Measurements from ENCODE around the gene ZNF777.
"Not testable (repeated sequence)": the region's sequence is repeated elsewhere in the genome, so short reads cannot be mapped to it uniquely, and the experiment has no call there.

ZNF777 gene

DNA sequence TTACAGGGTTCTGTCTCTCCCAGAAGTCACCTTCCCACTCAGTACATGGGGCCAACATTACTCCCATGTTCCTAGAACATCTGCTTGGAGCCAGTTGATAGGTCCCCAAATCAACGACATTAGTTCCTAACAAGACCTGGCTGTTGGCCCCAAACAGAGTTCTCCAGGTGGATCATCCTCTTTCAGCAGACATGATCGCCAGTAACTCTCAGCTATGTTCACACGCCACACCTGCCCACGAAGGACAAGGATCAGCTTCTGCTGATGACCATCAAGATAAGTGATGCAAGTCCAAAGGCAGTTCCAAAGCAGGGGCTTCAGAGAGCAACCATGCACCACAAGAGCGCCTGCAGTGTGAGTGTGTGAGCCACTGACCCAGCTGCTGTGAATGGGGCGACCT is 11.0 kb downstream of the ZNF777 start:
- no peak for DNase-seq

DNA sequence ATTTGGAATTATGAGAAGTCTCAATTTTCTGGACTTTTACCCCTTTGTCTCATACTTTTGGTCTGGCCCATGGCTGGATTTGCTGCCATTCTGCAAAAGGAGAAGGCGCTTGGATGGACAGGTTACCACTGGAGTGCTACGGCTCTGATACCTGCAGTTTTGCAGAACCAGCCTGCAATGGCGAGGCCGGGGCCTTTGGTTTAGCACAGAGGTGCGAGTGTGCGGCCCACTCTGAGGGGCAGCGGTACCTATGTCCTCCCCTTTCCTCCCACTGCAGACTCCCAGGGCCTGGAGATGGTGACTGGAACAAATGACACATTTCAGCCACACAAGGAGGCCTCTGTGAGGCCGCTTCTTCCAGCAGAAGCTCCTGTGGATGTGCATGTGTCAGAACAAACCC is 11.9 kb downstream of the ZNF777 start:
- DNase-seq = no peak

DNA sequence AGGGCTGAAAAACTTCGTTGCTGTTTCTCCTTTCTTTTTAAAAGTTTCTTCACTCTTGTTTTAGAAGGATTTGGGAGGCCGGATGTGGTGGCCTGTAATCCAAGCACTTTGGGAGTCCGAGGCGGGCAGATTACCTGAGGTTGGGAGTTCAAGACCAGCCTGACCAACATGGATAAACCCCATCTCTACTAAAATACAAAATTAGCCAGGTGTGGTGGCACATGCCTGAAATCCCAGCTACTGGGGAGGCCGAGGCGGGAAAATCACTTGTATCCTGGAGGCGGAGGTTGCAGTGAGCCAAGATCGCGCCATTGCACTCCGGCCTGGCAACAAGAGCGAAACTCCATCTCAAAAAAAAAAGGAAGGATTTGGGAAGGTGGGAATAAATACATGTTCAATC is 14.8 kb downstream of the ZNF777 start:
- DNase-seq = not testable (repeated sequence)

DNA sequence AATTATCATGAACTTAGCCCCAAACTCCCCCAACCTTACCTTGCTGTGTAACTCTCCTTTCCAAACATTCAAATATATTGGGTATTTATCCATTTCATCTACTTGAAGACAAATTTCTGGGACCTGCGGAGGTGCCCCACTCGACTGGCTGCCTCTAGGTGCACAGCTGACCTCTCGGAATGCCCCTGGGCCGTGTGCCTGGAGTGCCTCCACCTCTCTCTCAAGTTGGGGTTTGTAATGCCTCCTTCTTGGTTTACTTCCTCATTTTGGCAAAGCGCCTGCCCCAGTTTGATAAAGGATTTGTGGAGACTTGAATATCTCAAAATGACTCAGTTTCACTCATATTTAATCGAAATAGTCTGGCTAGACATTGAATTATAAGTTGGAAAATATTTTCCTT is 16.6 kb downstream of the ZNF777 start:
- no peak for DNase-seq

DNA sequence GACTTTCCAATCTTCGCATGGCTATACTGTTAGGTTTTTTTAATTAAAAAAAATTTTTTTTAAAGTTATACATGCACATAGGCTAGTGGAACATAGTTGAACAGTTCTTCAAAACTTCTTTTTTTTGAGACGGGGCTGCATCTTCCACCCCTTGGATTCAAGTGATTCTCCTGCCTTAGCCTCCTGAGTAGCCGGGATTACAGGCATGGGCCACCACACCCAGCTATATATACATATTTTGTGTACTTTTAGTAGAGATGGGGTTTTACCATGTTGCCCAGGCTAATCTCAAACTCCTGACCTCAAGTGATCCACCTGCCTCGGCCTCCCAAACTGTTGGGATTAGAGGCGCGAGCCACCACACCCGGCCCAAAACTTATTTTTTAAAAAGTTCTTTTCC is 17.3 kb downstream of the ZNF777 start:
- DNase-seq = no peak

DNA sequence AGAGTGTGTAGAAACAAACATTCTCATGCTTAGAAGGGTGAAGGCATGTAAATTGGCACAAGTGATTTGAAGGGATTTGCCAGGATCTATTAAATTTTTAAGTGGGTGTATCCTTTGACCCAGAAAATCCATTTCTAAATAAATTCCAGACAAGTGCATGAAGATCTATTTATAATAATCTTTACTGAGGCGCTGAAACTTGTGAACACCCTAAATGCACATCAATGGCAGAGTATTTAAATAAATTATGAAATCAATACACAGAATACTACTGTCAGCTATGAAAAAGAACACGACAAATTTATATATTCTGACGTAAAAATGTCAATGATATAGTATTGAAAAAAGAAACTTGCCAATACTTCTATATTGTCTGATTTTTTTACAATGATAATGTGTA is 17.9 kb downstream of the ZNF777 start:
- DNase-seq = no peak

DNA sequence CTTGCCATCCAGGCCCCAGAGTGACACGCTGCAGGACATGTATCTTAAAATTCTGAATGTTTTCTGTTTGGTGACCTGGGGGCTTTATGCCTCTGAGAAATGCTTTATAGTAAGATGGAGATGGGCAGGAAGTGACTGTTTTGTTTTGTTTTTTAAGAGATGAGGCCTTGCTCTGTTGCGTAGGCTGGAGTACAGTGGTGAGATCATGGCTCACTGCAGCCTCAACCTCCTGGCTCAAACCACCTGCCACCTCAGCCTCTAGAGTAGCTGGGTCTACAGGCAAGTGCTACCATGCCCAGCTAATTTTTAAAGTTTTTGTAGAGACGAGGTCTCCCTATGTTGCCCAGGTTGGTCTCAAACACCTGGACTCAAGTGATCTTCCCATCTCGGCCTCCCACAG is 20.6 kb downstream of the ZNF777 start:
- DNase-seq = no peak

DNA sequence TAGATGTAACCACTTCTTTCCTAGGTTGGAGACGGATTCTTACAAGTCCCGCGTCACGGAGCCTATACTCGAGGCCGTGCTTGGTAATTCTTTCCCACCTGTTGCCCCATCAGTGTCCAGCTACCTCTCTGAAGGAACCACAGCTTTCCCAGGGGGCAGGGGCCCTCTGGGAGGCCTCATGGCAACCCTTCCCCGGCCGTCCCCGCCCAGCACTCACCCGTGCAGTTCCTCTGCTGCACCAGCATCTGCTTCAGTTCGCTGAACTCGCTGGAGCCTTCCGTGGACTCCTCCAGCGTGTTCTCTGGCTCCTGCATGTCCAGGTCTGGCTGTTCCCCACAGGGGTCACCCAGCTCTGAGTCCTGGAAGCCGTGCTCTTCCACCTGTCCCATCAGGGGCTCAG is 24.5 kb downstream of the ZNF777 start:
- DNase-seq = no peak

DNA sequence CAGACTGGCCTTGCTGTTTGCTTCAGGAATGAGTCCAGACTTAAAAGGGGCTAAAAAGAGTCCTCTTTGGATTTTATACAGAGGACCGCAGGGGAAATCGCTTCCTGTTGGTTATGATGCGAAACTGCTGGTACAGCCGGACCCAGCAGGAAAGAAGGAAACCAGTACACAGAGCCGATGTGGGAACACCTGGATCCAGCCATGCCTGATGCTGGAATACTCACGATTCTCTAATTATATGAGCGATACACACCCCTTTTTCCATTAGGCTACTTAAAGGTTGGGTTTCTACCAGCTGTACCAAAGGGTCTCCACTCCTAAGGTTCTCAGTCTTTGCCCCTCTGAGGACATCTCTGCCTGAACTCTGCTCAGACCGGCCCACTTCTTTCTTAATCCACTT is 27.7 kb downstream of the ZNF777 start:
- DNase-seq = no peak

DNA sequence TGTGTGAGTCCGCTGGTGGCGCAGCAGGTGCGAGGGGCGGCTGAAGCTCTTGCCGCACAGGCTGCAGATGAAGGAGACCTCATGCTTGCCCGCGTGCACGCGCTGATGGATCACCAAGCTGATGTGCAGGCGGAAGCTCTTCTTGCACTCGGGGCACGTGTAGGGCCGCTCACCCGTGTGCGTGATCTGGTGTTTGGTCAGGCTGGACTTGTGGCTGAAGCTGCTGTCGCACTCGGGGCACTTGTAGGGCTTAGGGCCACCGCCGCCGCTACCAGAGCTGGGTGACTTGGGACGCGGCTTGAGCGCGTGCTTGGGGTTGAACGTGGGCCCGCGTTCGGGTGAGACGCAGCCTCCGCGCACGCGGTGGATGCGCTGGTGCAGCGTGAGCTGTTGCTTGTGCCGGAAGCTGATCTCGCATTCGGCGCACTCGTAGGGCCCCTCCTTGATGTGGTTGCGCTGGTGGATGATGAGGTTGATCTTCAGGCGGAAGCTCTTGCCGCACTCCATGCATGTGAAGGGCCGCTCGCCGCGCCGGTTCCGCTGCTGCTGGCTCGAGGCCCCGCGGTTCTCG is 28.7 kb downstream of the ZNF777 start:
- no peak for DNase-seq

DNA sequence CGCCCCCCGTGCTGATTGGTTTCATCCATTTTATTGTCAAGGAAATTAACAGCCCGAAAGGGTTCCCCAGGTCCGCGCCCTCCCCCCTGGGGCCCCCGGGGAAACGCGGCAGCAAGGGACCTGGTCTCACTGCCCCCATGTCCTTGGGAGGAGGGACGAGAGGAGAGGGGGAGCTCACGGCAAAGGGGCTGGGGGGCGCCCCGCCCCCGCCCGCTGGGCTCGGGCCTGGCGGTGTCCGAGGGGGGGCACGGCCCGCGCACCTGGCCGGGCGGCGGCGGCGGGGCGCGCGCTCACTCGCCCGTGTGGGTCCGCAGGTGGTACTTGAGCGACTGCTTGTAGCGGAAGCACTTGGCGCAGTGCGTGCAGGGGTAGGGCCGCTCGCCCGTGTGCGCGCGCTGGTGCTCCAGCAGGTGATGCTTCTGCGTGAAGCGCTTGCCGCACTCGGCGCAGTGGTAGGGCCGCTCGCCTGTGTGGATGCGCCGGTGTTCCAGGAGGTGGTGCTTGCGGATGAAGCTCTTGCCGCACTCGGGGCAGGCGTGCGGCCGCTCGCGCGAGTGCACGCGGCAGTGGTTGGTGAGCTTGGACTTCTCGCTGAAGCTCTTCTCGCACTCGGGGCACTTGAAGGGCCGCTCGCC is 29.3 kb downstream of the ZNF777 start:
- DNase-seq = no peak

DNA sequence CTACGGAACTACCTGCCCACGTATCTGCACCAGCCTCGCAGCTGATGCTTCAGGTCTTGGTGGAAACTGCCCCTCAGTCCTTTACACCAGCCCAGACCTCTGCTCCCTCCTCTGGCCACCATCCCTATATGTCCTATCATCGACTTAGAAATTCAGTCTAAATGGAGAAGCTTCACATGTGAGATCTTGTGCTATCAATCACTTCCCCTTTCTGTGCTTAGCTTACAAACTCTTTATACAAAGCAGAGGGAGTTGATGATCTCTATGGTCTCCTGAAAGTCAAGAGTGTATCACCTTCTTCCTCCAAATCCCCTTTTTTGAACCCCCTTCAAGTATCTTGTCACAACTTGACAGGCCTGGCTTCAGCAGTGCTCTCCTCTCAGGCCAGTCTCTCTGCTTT is 30.7 kb downstream of the ZNF777 start:
- DNase-seq = no peak

DNA sequence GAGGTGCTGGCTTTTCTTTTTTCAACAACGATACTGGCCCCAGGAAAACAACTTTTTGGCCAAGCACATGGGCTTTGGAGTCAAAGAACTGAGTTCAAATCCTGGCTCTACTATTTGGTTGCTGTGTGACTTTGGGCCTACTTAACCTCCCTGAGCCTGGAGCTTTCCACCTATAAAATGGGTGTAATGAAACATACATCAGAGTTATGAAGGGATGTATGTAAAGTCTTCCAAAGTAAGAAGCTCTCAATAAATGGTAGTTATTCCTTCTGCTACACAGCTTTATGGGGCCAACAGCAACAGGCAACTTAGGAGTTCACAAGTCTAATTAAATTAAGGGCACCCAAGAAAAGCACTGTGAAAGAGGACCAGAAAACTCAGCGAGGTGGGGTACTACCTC is 33.0 kb downstream of the ZNF777 start:
- no peak for DNase-seq

DNA sequence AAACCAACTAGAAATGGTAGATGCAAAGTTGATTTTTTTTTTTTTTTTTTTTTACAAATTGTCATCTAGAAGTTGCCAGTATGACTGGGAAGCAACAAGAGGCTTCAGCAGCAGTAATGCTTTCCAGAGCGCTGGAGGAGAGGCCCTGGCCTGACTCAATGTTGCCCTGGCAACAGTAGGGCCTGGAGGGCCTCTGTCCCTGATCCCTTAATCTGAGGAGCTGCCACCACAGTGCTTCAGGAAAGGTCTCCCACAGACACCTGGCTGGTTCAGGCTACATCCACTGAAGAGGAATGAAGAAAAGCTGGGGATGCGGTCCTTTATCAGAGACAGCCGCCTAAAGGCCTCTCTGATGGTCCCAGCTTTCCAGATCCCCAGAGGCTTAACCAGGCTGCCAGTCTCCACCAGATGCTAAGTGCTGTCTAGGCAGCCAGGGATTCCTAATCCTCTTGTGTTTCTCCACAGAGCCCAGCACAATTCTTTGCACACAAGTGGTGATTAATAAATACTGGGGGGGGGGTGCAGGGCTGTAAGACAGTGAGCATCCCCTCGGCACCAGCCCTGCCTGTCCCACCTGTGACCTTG is 33.7 kb downstream of the ZNF777 start:
- no peak for DNase-seq

DNA sequence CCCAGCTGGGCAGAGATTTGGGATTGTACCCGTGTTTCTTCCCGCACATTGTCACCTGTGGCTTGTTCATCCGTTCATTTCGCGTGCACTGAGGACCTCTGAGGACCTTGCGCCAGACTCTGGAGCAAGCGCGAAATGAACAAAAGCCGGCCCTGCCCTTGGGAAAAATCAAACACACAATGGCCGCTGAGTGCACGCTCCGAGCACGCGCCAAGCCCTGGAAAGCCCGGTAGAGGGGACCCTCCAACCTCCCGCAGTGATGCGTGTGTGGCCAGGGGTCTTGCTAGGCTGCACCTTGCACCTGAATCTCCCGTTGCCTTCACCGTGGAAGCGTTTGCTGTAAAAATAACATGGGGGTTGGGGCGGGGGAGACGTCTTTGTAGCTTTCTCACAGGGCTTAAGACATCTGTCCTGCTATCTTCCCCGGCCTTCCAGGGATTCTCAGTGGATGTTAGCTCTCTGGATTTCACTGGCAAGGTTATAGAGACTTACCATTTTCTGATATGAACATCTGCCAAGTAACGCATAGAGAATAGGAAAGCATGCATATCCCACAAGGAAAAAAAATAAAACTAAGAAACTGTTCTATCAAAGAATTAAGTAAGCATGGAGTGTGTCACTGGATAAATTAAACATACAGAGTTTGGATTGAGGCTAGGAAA is 37.3 kb downstream of the ZNF777 start:
- no peak for DNase-seq

DNA sequence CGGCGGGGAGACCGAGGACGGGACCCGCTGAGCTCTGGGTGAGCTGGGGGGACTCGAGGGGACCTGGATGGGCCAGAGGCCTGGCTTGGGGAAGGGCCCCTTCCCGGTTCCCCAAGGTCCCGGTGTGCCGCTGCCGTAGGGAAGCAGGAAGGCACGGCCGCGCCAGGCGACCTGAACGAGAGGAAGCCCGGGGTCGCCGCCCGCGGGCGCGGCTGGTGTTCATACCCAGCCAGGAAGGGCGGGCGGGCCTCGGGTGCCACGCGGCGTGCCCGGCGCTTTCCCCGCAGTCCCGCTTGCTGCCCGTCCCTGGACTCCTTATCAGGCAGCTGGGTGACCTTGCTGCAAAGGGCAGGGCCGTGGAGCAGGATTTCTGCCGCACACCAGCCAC is 38.0 kb downstream of the ZNF777 start:
- peak; percentile 42 for DNase-seq

DNA sequence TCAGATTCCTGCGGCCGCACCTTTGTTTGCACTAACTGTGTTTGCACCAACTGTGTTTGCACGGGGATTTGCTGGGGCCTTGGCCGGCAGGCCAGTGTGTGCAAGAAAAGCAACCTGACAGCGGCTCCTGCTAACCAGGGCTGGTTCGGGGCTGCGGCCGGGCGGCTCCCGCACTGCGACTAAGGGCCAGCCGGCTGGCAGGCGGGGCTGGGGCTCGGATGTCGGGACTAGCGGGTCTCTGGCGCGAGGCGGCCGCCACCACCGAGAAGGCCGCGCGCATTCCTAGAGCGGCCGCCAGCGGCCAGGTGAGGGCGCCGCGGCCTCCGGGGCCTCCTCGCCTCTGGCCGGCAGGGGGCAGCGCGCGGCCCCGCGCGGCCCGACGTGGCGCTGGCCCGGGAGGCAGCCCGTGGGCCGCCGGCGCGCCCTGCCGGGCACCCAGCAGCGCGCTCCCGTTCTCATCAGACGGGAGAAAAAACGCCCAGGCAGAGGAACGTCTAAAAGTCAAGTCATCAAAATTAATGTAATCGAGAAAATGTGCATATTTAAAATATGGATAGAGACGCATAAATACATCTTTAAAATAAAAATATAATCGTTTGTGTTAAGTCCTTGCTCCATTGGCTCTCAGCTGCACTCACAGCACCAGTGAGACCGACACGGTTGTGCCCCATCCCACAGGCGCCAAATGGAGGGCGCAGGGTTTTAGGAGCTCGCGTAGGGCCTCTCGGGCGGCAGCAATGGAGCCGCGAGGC is 38.5 kb downstream of the ZNF777 start:
- peak; percentile 72 for DNase-seq

DNA sequence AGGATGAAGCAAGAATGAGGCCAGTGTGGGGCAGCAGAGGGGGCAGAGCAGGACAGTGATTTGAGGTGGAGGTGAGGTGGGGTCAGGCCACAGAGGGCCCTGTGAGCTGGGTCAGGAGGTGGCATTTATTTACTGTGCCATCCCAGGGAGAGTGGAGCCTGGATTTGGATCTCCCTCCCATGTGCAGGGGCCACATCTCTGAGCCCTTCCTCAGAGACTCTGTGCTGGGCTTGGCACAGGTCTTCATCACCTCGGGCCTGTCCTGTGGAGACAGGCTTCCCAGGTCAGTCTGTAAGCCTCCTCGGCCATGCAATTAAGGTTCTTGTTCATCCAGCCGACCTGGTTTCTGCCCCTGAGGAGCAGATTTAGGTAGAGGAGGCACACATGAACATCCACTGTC is 40.9 kb downstream of the ZNF777 start:
- no peak for DNase-seq

DNA sequence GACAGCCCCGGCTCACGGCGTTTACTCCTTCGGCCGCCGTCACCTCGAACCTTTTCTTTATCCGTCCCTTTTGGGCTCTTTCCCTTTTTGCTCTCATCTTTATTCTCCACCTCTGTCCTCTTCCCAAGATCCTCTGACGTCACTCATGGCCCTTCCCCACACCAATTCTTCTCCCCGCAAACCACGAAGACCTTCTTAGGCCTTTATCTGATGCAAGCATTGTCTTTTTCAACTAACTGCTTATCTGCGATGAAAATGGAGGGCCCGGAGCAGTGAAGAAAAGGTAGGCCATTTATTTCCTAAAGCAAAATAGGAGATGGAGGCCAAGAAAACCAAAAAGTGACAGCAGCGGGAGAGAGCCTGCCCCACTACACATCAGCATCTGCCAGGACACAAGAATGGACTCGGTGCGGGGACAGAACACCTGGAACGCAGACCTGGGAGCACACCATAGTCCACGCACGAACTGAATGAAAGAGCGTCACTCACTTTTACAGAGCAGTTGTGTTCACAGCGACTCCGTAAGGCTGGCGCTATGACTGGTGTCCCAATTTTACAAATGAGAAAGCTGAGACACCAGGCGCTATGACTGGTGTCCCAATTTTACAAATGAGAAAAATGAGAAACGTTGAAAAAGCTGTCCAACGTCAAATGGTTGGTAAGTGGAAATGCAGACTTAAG is 45.3 kb downstream of the ZNF777 start:
- DNase-seq = no peak

DNA sequence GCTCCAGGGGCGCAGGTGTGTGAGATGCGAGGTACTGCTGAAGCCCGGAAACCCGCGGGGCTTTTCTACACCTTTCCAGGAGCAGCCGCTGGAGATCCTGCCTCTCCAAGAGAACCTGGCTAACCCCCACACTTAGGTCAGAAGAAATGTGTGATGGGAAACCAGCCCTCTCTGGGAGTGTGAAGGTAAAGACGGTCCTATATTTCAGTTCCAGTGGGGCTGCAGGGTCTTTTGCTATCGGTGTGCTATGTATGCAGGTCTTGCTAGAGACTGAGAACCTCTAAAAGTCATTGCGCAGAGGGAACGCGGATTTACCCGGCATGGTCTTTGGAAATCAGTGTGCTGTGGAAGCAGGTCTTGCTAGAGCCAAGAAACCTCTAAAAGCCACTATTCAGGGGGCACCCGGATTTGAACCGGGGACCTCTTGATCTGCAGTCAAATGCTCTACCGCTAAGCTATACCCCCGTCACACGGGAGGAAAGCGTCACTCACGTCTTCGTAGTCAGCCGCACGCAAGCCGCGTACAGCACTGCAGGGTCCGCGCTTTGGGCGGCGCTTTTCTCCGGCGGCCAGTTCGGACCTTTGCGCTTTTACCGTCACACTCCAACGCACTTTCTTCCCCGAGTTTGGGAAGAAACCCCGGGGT is 46.0 kb downstream of the ZNF777 start:
- DNase-seq = peak; percentile 62

DNA sequence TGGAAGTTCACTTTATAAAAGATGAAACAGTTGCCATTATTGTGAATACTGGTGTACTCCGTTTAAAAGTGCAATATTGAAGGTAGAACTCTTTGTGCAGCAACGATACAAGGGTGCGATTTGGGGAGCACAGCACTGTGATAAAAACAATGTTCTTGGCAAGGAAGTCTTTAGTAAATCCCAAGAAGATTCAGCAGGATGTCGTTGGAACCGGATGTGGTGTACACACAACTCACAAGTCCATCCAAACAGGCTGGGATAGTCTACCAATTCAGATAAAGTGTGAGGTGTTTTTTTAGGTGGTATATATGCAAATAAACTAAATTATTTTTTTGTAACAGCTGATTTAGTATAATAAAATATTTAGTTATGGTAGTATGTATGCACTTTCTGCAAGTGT is 46.7 kb downstream of the ZNF777 start:
- no peak for DNase-seq

DNA sequence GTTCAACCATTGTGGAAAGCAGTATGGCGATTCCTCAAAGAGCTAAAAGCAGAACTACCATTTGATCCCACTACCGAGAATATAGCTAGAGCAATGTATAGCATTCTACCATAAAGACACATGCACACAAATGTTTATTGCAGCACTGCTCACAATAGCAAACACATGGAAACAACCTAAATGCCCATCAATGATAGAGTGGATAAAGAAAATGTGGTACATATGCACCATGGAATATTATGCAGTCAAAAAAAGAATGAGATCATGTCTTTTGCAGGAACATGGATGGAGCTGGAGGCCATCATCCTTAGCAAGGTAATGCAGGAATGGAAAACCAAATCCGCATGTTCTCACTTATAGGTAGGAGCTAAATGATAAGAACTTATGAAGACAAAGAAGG is 47.8 kb downstream of the ZNF777 start:
- not testable (repeated sequence) for DNase-seq

DNA sequence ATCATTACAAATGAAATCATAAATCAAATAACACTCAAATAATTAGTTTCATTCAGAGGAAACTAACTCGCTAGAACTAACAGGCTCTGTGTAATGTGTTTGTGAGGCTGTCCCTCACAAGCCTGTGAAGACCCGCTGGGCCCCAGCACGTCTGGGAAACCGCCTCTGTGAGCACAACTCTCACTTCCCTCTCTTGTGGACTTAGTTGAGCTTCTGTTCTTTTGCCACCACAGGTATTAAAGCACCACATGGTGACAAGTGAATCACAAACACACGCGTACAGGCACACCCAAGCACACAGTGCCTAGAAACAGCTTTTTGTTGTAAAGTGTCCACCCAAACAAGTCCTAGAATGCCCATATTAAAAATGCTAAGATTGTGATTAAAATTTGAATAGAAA is 51.0 kb downstream of the ZNF777 start:
- DNase-seq = no peak

Data from stimulated activated CD4-positive, alpha-beta T cell treated with anti-CD3 and anti-CD28 coated beads, Interleukin-12 subunit alpha, Interleukin-12 subunit beta, amount 100 ng/mL, for 4 hours (primary cell).